GM21381 (cell line): Measurements from ENCODE around the gene UNC5B.

Source experiments
- ATAC-seq: cut with Tn5 transposase; IDR thresholded peaks from one replicate; pipeline ENCODE4 v1.9.1; 2021; ENCODE audit warnings: mild to moderate bottlenecking, moderate library complexity; ENCODE audit not compliant: unreplicated experiment

UNC5B gene

GRCh38 chr10:71314694-71315225, 102.4 kb downstream of the UNC5B start:
- ATAC-seq: no peak

GRCh38 chr10:71316056-71316785, 103.9 kb downstream of the UNC5B start:
- no peak for ATAC-seq

- no peak for ATAC-seq
These were observed 104.4 kb downstream of the UNC5B start for GRCh38 chr10:71316786-71317160.

GRCh38 chr10:71317739-71318138, 105.4 kb downstream of the UNC5B start:
- no peak for ATAC-seq

GRCh38 chr10:71319042-71319799, 106.9 kb downstream of the UNC5B start, which contains the start of gene SLC29A3:
SLC29A3 (plus strand) TSS chr10:71319259; CDS start chr10:71319310, 51 bp downstream.
- peak; percentile 89 for ATAC-seq

GRCh38 chr10:71319800-71320392, 107.5 kb downstream of the UNC5B start:
- no peak for ATAC-seq

GRCh38 chr10:71320592-71320991, 108.2 kb downstream of the UNC5B start:
- no peak for ATAC-seq

- ATAC-seq: no peak
These were observed 109.0 kb downstream of the UNC5B start for GRCh38 chr10:71321386-71321785.

GRCh38 chr10:71323407-71323806, 111.0 kb downstream of the UNC5B start:
- no peak for ATAC-seq

GRCh38 chr10:71324743-71325142, 112.4 kb downstream of the UNC5B start:
- no peak for ATAC-seq

- ATAC-seq: no peak
These were observed 112.9 kb downstream of the UNC5B start for GRCh38 chr10:71325267-71325666.

GRCh38 chr10:71326464-71326881, 114.1 kb downstream of the UNC5B start:
- no peak for ATAC-seq

GRCh38 chr10:71330789-71331404, 118.5 kb downstream of the UNC5B start:
- ATAC-seq: no peak

GRCh38 chr10:71331736-71332135, 119.4 kb downstream of the UNC5B start:
- ATAC-seq: no peak

GRCh38 chr10:71332466-71332865, 120.1 kb downstream of the UNC5B start:
- no peak for ATAC-seq

- no peak for ATAC-seq
These were observed 120.9 kb downstream of the UNC5B start for GRCh38 chr10:71333129-71333887.

- no peak for ATAC-seq
These were observed 121.9 kb downstream of the UNC5B start for GRCh38 chr10:71334221-71334791.

- no peak for ATAC-seq
These were observed 122.9 kb downstream of the UNC5B start for GRCh38 chr10:71335173-71335708.

- ATAC-seq: no peak
These were observed 124.3 kb downstream of the UNC5B start for GRCh38 chr10:71336632-71337031.

- ATAC-seq: no peak
These were observed 124.9 kb downstream of the UNC5B start for GRCh38 chr10:71337219-71337701.
